CD4-positive, alpha-beta T cell (primary cell): ENCODE results near the gene OVOL3. TPM values are rescaled to one million over a fixed set of nuclear protein-coding genes. Genes with fewer than 3 reads are reported as not detected.
"Not testable (repeated sequence)": the region's sequence is repeated elsewhere in the genome, so short reads cannot be mapped to it uniquely, and the experiment has no call there.

Experiments
- ATAC-seq: fragments of 200-7000 bp; cut with Tn5 transposase; one replicate; pipeline ENCODE4 v1.10.0; 2022; ENCODE audit warnings: mild to moderate bottlenecking; ENCODE audit not compliant: poor library complexity
- CTCF ChIA-PET: fragments of 350-600 bp; sonication (Branson Sonifier 250); formaldehyde crosslinking; loops from one replicate; lab custom pipeline; 2021; ENCODE audit warnings: antibody characterized with exemption, inconsistent platforms; lab: Charles Lee
- POLR2A ChIA-PET: fragments of 350-600 bp; sonication (Branson Sonifier 250); formaldehyde crosslinking; loops from one replicate; lab custom pipeline; 2021; ENCODE audit warnings: antibody characterized with exemption, inconsistent platforms; lab: Charles Lee
- DNase-seq, 14 experiments: peaks; one replicate each; pipeline ENCODE4 v3.0.0-alpha.2; 2013 to 2020; ENCODE audit warnings: mixed read lengths in 2 of 14
- H3K27ac ChIP-seq, 2 donors: one replicate each; pipeline versions ENCODE4 v1.5.1 to v1.7.0; 2013; ENCODE audit warnings: low read length in 2 of 2, low read depth in 1 of 2, mild to moderate bottlenecking in 1 of 2
- H3K27me3 ChIP-seq, 2 experiments: 1 replicate in 1 of 2; 2 replicates in 1 of 2; pipeline versions ENCODE4 v1.6.1 to v1.7.0; 2013; ENCODE audit warnings: low read length in 2 of 2, control low read depth in 1 of 2, mild to moderate bottlenecking in 1 of 2, moderate library complexity in 1 of 2; ENCODE audit not compliant: insufficient read depth in 2 of 2, control insufficient read depth in 1 of 2
- H3K36me3 ChIP-seq: one replicate; pipeline ENCODE4 v1.6.1; 2013; ENCODE audit warnings: low read length, control low read depth; ENCODE audit not compliant: insufficient read depth
- H3K4me1 ChIP-seq: one replicate; pipeline ENCODE4 v1.6.1; 2013; ENCODE audit warnings: low read length, control low read depth; ENCODE audit not compliant: insufficient read depth
- H3K4me3 ChIP-seq: one replicate; pipeline ENCODE4 v1.5.1; 2013; ENCODE audit warnings: mild to moderate bottlenecking, low read length, moderate library complexity
- H3K9me3 ChIP-seq, 2 experiments: 1 replicate in 1 of 2; 2 replicates in 1 of 2; pipeline versions ENCODE4 v1.6.1 to v1.7.0; 2013; ENCODE audit warnings: low read length in 2 of 2, mild to moderate bottlenecking in 2 of 2, control low read depth in 1 of 2, moderate library complexity in 1 of 2; ENCODE audit not compliant: control insufficient read depth in 1 of 2, insufficient read depth in 1 of 2
- H3K27ac Mint-ChIP-seq: one replicate; pipeline ENCODE4 v1.8.0; 2020; ENCODE audit warnings: mixed read lengths
- H3K27me3 Mint-ChIP-seq: one replicate; pipeline ENCODE4 v1.8.0; 2021; ENCODE audit warnings: mixed read lengths
- H3K36me3 Mint-ChIP-seq: one replicate; pipeline ENCODE4 v1.8.0; 2021; ENCODE audit warnings: low read depth, mixed read lengths
- H3K4me1 Mint-ChIP-seq: one replicate; pipeline ENCODE4 v1.8.0; 2021; ENCODE audit warnings: low read depth, mixed read lengths
- H3K4me3 Mint-ChIP-seq: one replicate; pipeline ENCODE4 v1.8.0; 2020; ENCODE audit warnings: mild to moderate bottlenecking, mixed read lengths
- H3K9me3 Mint-ChIP-seq: one replicate; pipeline ENCODE4 v1.8.0; 2020; ENCODE audit warnings: mixed read lengths
- CTCF ChIP-seq: fragments of 200-600 bp; IDR thresholded peaks from one replicate; pipeline ENCODE4 v1.8.0; 2022; ENCODE audit warnings: antibody characterized with exemption, mild to moderate bottlenecking
- intact Hi-C, 2 experiments: fragments of 100-400 bp; cut with DNase I in 1 of 2; cut with micrococcal nuclease in 1 of 2; formaldehyde crosslinking; loops; one replicate each; pipeline versions ENCODE4 v1.15.1 to v1.9.0; 2023 to 2025; cut with DNase I, micrococcal nuclease
- total RNA-seq, 174 experiments: library from RNA in 2 of 174; stranded (reverse) in 2 of 174; gene quantifications; one replicate each; pipeline ENCODE4 v1.2.3 and lab custom pipeline; 2021 to 2026

OVOL3 gene
- total RNA-seq, 2 experiments from 2014 or later = not detected

GRCh38 chr19:36128392-36128736 lies 17.4 kb downstream of the OVOL3 start:
- POLR2A ChIA-PET = interaction anchor here (0.8 to 5.0 kb wide), 13 partner anchors 9 to 477 kb away, joined by 3 to 51 read pairs (median 4); partner anchors contain the start of genes CAPNS1, POLR2I, SDHAF1 and TBCB
- Histone ChIP-seq H3K4me3 (peak overlapping the region; percentile 86), H3K27ac (peak overlapping the region; percentile 68), H3K36me3 (peaks cover 22% of the 10 kb centered on the region), H3K27me3 (no peaks in the 10 kb centered on the region), H3K9me3 (no peaks in the 10 kb centered on the region), H3K4me1 (peaks cover 37% of the 10 kb centered on the region)
- intact Hi-C loops = loop anchor here (1.0 to 10.0 kb wide), 3 partner anchors 11 to 396 kb away; partner anchors contain the start of genes ZFP14 (in 1 of the 2) and ZNF260 (in 1 of the 2)
- no peak for TF ChIP-seq CTCF
- Mint-ChIP-seq H3K27ac (peak overlapping the region; percentile 84), H3K4me1 (peaks cover 19% of the 10 kb centered on the region), H3K36me3 (peaks cover 29% of the 10 kb centered on the region), H3K4me3 (peak overlapping the region; percentile 89), H3K9me3 (no peaks in the 10 kb centered on the region), H3K27me3 (no peaks in the 10 kb centered on the region)
- DNase-seq = no peak
- no peak for ATAC-seq
- CTCF ChIA-PET = interaction anchor here (0.6 to 3.8 kb wide), 16 partner anchors 8 to 1835 kb away, joined by 3 to 29 read pairs (median 4); partner anchors contain the start of genes ALKBH6, CAPNS1, POLR2I and TBCB

GRCh38 chr19:36131221-36131620 lies 20.3 kb downstream of the OVOL3 start:
- peaks cover 37% of the 10 kb centered on the region for H3K4me1 ChIP-seq
- H3K36me3 Mint-ChIP-seq, H3K27ac ChIP-seq, CTCF ChIA-PET, H3K27ac Mint-ChIP-seq, H3K9me3 ChIP-seq, H3K27me3 Mint-ChIP-seq, intact Hi-C loops, H3K36me3 ChIP-seq, ATAC-seq, H3K9me3 Mint-ChIP-seq, H3K4me3 ChIP-seq, H3K27me3 ChIP-seq, H3K4me3 Mint-ChIP-seq: not testable (repeated sequence)
- peaks cover 19% of the 10 kb centered on the region for H3K4me1 Mint-ChIP-seq
- POLR2A ChIA-PET = interaction anchor here (4.3 kb wide), 1 partner anchor 9 kb away, joined by 44 read pairs; the partner anchor contains the start of gene CAPNS1
- DNase-seq = peak in 3 of 14 experiments; percentile 40 to 57 (median 53)

GRCh38 chr19:36134867-36135266 lies 23.9 kb downstream of the OVOL3 start:
- H3K9me3 ChIP-seq, H3K9me3 Mint-ChIP-seq, H3K36me3 ChIP-seq, H3K4me3 Mint-ChIP-seq, H3K4me3 ChIP-seq, CTCF ChIA-PET, ATAC-seq, H3K36me3 Mint-ChIP-seq, intact Hi-C loops, POLR2A ChIA-PET, DNase-seq, H3K27ac ChIP-seq, H3K27me3 Mint-ChIP-seq, H3K27ac Mint-ChIP-seq, H3K27me3 ChIP-seq: not testable (repeated sequence)
- peaks cover 32% of the 10 kb centered on the region for H3K4me1 ChIP-seq
- peaks cover 14% of the 10 kb centered on the region for H3K4me1 Mint-ChIP-seq

GRCh38 chr19:36136964-36137686 lies 26.2 kb downstream of the OVOL3 start:
- DNase-seq (peak in 3 of 14 experiments; percentile 23 to 39 (median 25)), ATAC-seq (no peak)
- peaks cover 32% of the 10 kb centered on the region for H3K4me1 ChIP-seq
- Mint-ChIP-seq H3K36me3 (peaks cover 25% of the 10 kb centered on the region), H3K4me3 (peak overlapping the region; percentile 72), H3K9me3 (no peaks in the 10 kb centered on the region), H3K27me3 (no peaks in the 10 kb centered on the region), H3K4me1 (peaks cover 22% of the 10 kb centered on the region), H3K27ac (peak overlapping the region; percentile 58)
- no peaks in the 10 kb centered on the region for H3K9me3 ChIP-seq
- intact Hi-C loops = no loop called here
- H3K36me3 ChIP-seq = peaks cover 3% of the 10 kb centered on the region
- ChIA-PET CTCF (interaction anchor here (1.4 kb wide), 1 partner anchor 9 kb away, joined by 3 read pairs; no protein-coding TSS in a partner anchor), POLR2A (interaction anchor here (2.6 kb wide), 1 partner anchor 9 kb away, joined by 14 read pairs; no protein-coding TSS in a partner anchor)
- no peak overlapping the region for H3K27ac ChIP-seq
- no peak overlapping the region for H3K4me3 ChIP-seq
- H3K27me3 ChIP-seq = no peaks in the 10 kb centered on the region
- TF ChIP-seq CTCF = no peak
